ENCODE data around the gene ATRN.

DNA sequence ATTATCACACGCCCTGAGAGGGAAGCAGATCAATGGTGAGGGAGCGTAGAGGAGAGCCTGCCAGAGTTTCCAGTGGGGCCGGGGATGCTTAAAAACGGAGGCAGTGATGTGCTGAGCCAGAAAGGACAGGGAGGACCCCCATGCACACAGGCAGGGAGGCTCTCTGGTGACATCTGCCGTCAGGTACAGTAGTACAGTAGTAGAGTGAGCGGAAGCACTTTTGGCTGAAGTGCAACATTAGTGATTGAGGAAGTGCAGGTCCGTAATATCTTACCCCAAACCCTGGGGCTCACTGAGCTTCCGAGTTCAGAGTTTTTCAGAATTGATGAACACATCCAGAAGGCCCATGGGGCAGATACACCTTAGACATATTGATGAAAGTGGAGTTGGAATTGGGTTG, 150.3 kb downstream of the ATRN start:
- TF ChIP-seq, protein P1, sequence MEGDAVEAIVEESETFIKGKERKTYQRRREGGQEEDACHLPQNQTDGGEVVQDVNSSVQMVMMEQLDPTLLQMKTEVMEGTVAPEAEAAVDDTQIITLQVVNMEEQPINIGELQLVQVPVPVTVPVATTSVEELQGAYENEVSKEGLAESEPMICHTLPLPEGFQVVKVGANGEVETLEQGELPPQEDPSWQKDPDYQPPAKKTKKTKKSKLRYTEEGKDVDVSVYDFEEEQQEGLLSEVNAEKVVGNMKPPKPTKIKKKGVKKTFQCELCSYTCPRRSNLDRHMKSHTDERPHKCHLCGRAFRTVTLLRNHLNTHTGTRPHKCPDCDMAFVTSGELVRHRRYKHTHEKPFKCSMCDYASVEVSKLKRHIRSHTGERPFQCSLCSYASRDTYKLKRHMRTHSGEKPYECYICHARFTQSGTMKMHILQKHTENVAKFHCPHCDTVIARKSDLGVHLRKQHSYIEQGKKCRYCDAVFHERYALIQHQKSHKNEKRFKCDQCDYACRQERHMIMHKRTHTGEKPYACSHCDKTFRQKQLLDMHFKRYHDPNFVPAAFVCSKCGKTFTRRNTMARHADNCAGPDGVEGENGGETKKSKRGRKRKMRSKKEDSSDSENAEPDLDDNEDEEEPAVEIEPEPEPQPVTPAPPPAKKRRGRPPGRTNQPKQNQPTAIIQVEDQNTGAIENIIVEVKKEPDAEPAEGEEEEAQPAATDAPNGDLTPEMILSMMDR (IDR thresholded peaks at IDR 0.05): no peak
- TF ChIP-seq EP300 (IDR thresholded peaks at IDR 0.05) (no peak), POLR2A (IDR thresholded peaks at IDR 0.05) (no peak)

Measured in tibial nerve (tissue), 4 donors.